Mesodermal cell (in vitro differentiated cells): ENCODE data around the gene ZBTB49.
"Not testable (repeated sequence)": the region's sequence is repeated elsewhere in the genome, so short reads cannot be mapped to it uniquely, and the experiment has no call there.

Experiments
- H3K27ac ChIP-seq: 2 replicates; pipeline ENCODE4 v1.7.0; 2013; ENCODE audit warnings: mild to moderate bottlenecking, low read depth, low read length, moderate library complexity; ENCODE audit not compliant: severe bottlenecking
- H3K36me3 ChIP-seq: 2 replicates; pipeline ENCODE4 v1.7.1; 2013; ENCODE audit warnings: mild to moderate bottlenecking, low read length, moderate library complexity; ENCODE audit not compliant: control insufficient read depth, insufficient read depth
- H3K4me1 ChIP-seq: one replicate; pipeline ENCODE4 v1.7.1; 2013; ENCODE audit warnings: mild to moderate bottlenecking, low read length; ENCODE audit not compliant: insufficient read depth, control insufficient read depth, poor library complexity, severe bottlenecking
- H3K4me3 ChIP-seq: 2 replicates; pipeline ENCODE4 v1.7.0; 2013; ENCODE audit warnings: low read length, control low read depth, mild to moderate bottlenecking; ENCODE audit not compliant: insufficient read depth, poor library complexity, severe bottlenecking; ENCODE audit errors: extremely low read depth
- H3K9me3 ChIP-seq: 2 replicates; pipeline ENCODE4 v1.7.1; 2013; ENCODE audit warnings: mild to moderate bottlenecking, low read length, moderate library complexity; ENCODE audit not compliant: control insufficient read depth
- WGBS, 2 experiments: methylation state at CpG; one replicate each; pipeline ENCODE4 v1.1.5; 2013; ENCODE audit warnings: missing lambda C conversion rate in 2 of 2; ENCODE audit not compliant: insufficient coverage in 2 of 2; 5-methylcytosine and 5-hydroxymethylcytosine counted together

The ZBTB49 gene

DNA sequence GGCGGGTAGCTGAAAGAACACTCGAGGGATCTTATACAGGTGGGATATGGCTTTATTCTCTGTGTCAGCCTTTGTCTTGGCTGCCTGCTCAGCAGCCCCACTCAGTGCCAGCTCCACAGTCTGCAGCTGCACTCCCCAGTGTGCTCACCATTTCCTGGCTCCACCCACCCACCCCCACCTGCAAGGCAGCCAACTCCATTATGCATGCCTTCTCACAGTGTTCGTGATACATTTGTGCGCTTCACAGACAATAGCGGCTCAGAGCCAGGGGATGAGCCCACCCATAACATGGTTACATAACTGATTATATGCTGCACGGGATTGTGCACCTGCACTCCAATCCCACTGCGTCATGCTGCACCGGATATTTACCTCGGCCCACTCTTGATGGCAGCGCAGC lies 33.3 kb upstream of the ZBTB49 start:
- H3K4me1 ChIP-seq = no peaks in the 10 kb centered on the region
- H3K27ac ChIP-seq = no peak overlapping the region
- H3K4me3 ChIP-seq = no peak overlapping the region
- H3K9me3 ChIP-seq = no peaks in the 10 kb centered on the region
- 75 to 78% methylated on average over 9 to 10 of the region's 10 CpGs for WGBS, 2 experiments
- H3K36me3 ChIP-seq = no peaks in the 10 kb centered on the region

DNA sequence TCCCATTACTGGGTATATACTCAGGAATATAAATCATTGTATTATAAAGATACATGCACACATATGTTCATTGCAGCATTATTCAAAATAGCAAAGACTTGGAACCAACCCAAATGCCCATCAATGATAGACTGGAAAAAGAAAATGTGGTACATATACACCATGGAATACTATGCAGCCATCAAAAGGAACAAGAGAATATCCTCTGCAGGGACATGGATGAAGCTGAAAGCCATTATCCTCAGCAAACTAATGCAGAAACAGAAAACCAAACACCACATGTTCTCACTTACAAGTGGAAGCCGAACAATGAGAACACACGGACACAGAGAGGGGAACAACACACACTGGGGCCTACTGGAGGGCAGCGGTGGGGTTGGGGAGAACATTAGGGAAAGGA lies 32.3 kb upstream of the ZBTB49 start:
- not testable (repeated sequence) for H3K27ac ChIP-seq, H3K36me3 ChIP-seq, H3K4me1 ChIP-seq, H3K4me3 ChIP-seq, H3K9me3 ChIP-seq
- WGBS, 2 experiments = 100% methylated on average over 1 of the region's 3 CpGs; no CpG with 5 or more reads in 1 of the 2 experiments

DNA sequence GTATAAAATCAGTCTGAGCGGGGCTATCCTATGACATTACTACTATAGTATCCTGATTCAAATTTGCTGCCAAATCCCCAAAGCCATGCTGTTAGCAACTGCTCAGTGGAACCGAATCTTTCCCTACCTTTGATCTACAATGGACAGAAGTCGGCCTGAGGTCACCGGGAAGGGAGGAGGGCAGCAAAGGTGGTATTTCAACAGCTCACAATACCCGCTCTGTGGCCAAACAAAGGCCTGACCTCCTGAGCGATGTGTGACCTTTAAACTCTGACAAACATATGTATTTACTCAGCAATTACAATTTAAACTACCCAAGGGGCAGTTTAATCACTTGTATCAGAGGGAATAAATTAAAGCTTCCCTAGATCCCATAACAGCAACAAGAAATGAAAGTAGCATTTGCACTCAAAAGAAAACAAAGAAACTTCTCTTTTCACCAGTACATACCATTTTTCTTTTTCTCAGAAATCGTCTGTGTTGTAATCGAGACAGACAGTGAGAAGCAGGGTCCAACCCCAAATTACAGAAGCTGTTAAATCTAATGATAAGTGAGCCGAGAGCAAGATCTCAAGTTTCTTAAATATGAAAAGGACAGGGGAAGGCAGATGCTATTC lies 30.5 kb upstream of the ZBTB49 start:
- Histone ChIP-seq H3K27ac (no peak overlapping the region), H3K4me1 (no peaks in the 10 kb centered on the region), H3K4me3 (no peak overlapping the region), H3K9me3 (no peaks in the 10 kb centered on the region), H3K36me3 (no peaks in the 10 kb centered on the region)
- WGBS, 2 experiments = 87 to 89% methylated on average over 3 to 4 of the region's 9 CpGs

DNA sequence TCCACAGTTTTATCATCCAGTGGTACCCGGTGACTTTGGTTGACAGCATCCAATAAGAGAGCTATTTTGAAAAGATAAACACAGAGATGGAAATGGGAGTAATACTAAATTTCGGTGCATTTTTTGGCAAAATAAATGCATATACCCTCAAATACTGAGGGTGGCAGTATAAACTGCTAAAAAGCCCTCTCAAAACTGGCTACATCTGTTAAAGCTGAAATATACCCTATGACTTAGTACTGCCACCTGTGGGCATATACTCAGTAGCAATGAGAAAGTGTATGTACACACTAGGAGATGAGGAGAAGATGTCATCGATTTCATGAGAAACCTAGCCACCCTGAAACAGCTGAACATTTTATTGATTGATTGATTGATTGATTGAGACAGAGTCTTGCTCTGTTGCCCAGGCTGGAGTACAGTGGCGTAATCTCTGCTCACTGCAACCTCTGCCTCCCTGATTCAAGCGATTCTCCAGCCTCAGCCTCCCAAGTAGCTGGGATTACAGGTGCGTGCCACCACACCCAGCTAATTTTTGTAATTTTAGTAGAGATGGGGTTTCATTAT lies 29.8 kb upstream of the ZBTB49 start:
- H3K4me1 ChIP-seq = no peaks in the 10 kb centered on the region
- H3K9me3 ChIP-seq = no peaks in the 10 kb centered on the region
- no peaks in the 10 kb centered on the region for H3K36me3 ChIP-seq
- no peak overlapping the region for H3K27ac ChIP-seq
- no peak overlapping the region for H3K4me3 ChIP-seq
- WGBS, 2 experiments = 83% methylated on average over 1 of the region's 6 CpGs; no CpG with 5 or more reads in 1 of the 2 experiments

DNA sequence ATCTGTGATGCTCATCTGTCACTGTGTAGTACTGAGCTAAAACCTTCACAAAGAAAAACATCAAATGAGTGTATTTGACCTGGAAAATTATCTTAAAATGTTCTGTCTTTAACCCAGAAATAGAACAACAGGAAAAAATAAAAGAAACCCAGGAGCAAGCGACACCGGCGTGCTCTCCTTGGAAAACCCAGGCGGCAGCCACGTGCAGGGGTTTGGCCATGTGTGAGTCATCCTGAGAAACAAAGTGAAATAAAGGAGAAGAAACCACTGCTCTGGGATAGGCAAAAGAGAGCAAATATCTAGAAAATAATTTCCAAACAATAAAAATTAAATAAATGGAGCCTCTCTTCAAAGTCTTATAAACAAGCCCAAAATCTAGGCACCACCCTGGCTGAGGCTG lies 22.1 kb upstream of the ZBTB49 start:
- no peaks in the 10 kb centered on the region for H3K4me1 ChIP-seq
- 87 to 100% methylated on average over 3 to 5 of the region's 5 CpGs for WGBS, 2 experiments
- H3K4me3 ChIP-seq = no peak overlapping the region
- no peaks in the 10 kb centered on the region for H3K9me3 ChIP-seq
- no peak overlapping the region for H3K27ac ChIP-seq
- peaks cover 61% of the 10 kb centered on the region for H3K36me3 ChIP-seq

DNA sequence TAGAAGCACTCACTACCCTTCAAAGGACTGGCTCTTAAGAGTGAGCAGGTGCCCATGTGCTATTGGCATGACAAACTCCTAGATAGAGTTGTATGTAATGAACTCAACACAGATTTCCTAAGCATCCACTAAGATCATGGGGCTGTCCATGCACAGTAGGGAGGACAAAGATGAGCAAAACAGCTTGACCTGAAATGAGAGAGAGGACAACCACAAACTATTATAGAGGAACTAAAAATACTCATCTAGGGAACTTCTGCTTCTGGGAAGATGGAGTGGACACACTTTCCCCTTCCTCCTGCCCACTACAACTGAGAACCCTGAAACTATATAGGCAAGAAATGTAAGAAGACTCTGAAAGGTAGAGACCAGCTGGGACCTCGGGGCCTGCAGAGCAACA lies 21.3 kb upstream of the ZBTB49 start:
- no CpG with 5 or more reads among the region's 1 CpG for WGBS, 2 experiments

DNA sequence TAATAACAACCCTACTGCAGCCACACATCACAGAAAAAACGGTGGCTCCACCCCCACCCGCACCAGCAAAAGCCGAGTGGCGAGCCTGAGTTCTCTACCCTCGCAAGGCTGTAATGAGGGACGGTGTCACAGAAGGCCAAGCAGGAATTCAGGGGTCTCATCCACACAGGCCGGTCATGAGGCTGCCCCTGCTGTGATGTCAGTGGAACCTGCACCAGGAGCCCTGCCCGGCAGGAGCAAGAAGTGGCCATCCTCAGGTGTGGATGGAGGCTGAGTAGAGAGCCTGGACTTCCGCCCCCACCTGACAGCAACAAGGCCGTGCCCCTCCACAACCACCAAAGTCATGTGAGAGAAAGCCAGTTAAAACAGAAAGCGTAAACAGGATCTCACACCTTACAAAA lies 20.7 kb upstream of the ZBTB49 start:
- Histone ChIP-seq H3K4me1 (no peaks in the 10 kb centered on the region), H3K4me3 (no peak overlapping the region), H3K36me3 (peaks cover 72% of the 10 kb centered on the region), H3K9me3 (no peaks in the 10 kb centered on the region), H3K27ac (no peak overlapping the region)
- 93 to 94% methylated on average over 5 to 6 of the region's 11 CpGs for WGBS, 2 experiments

More for the DNA sequence above, 21.3 kb upstream of the ZBTB49 start:
- H3K36me3 ChIP-seq = peaks cover 68% of the 10 kb centered on the region
- H3K9me3 ChIP-seq = no peaks in the 10 kb centered on the region
- no peaks in the 10 kb centered on the region for H3K4me1 ChIP-seq
- no peak overlapping the region for H3K27ac ChIP-seq
- no peak overlapping the region for H3K4me3 ChIP-seq

DNA sequence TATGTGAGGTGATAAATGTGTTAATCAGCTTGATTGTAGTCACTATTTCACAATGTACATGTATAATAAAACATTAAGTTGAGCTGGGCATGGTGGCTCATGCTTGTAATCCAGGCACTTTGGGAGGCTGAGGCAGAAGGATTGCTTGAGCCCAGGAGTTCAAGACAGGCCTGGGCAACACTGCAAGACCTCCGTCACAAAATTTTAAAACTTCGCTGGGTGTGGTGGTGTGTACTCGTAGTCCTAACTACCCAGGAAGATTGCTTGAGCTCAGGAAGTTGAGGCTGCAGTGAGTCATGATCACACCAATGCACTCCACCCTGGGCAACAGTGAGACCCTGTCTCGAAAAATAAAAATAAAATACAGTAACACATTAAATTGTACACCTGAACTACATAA lies 20.2 kb upstream of the ZBTB49 start:
- Histone ChIP-seq H3K9me3 (no peaks in the 10 kb centered on the region), H3K36me3 (peaks cover 77% of the 10 kb centered on the region)
- WGBS, 2 experiments = 80 to 100% methylated on average over 1 to 2 of the region's 4 CpGs

DNA sequence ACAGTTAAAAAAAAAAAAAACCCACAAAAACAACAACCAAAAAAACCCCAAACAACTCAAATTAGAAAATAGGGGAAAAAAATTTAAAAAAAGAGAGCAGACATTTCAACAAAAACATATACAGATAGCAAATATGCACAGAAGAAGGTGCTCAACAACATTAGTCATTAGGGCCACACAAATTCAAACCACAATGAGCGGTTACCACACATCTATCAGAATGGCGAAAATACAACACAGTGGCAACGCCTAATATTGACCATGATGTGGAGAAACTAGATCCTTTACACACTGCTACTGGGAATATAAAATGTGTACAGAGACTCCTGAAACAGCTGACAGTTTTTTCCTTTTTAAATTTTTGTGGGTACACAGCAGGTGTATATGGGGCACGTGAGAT lies 19.5 kb upstream of the ZBTB49 start:
- WGBS, 2 experiments = 57% methylated on average over 2 of the region's 4 CpGs; no CpG with 5 or more reads in 1 of the 2 experiments
- Histone ChIP-seq H3K27ac (no peak overlapping the region), H3K36me3 (peaks cover 84% of the 10 kb centered on the region), H3K9me3 (no peaks in the 10 kb centered on the region), H3K4me1 (no peaks in the 10 kb centered on the region), H3K4me3 (no peak overlapping the region)

More for the DNA sequence above, 20.2 kb upstream of the ZBTB49 start:
- H3K27ac ChIP-seq = peak overlapping the region; percentile 36
- H3K4me1 ChIP-seq = no peaks in the 10 kb centered on the region
- no peak overlapping the region for H3K4me3 ChIP-seq

DNA sequence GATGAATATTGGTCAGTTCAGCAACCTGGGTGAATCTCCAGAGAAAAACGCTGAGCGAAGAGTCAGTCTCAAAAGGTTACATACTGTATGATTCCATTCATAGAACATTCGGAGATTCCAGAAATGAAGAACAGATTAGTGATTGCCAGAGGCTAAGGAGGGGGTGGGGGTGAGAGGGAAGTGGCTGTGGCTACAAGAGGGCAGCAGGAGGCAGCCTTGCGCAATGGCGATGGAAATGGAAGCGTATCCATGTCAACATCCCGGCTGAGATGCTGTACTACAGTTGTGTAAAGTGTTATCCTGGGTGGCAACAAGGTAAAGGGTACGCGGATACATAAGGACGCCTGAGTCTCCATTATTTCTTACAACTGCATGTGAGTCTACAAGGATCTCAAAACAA lies 18.1 kb upstream of the ZBTB49 start:
- no peak overlapping the region for H3K27ac ChIP-seq
- H3K9me3 ChIP-seq = no peaks in the 10 kb centered on the region
- H3K4me3 ChIP-seq = no peak overlapping the region
- H3K36me3 ChIP-seq = peaks cover 89% of the 10 kb centered on the region
- 91 to 95% methylated on average over 6 to 10 of the region's 10 CpGs for WGBS, 2 experiments
- H3K4me1 ChIP-seq = no peaks in the 10 kb centered on the region

DNA sequence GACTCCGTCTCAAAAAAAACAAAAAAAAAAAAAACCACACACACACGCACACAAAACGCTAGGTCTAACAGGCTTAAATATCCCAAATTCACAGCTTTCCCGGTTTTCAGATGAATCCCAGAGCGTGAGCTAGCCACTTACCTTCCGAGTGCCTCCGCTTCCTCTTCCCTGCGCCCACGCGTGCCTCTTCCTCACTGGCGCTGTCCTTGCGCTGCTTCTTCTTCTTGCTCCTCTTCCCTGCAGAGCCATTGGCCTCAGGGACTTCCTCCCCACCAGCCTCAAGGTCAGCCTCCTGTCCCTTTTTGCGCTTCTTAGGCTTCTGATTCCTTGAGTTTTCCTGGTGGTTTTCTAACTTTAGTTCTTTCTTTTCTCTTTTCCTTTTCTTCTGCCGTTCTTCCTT lies 15.8 kb upstream of the ZBTB49 start:
- 95 to 96% methylated on average over 12 to 13 of the region's 14 CpGs for WGBS, 2 experiments
- Histone ChIP-seq H3K4me1 (no peaks in the 10 kb centered on the region), H3K9me3 (no peaks in the 10 kb centered on the region), H3K36me3 (peaks cover 89% of the 10 kb centered on the region), H3K27ac (no peak overlapping the region), H3K4me3 (no peak overlapping the region)
